B cell (primary cell): ENCODE measurements around the gene TACC3.
A peak's percentile ranks its signal among the peaks of the same experiment; 100 is the strongest.

ENCODE experiments used
- EZH2 ChIP-seq: IDR thresholded peaks from 2 replicates; pipeline ENCODE4 v1.6.1; 2012; ENCODE audit warnings: borderline replicate concordance, low read depth, mild to moderate bottlenecking, moderate library complexity, low read length; ENCODE audit not compliant: insufficient read depth, poor library complexity, severe bottlenecking
- TF ChIP-seq, protein P1 (sequence below): fragments of 200-600 bp; IDR thresholded peaks from one replicate; pipeline ENCODE4 v1.8.0; 2022; ENCODE audit warnings: antibody characterized with exemption, mild to moderate bottlenecking

GRCh38 chr4:1726146-1726934, 5.0 kb downstream of the TACC3 start:
- TF ChIP-seq, protein P1, sequence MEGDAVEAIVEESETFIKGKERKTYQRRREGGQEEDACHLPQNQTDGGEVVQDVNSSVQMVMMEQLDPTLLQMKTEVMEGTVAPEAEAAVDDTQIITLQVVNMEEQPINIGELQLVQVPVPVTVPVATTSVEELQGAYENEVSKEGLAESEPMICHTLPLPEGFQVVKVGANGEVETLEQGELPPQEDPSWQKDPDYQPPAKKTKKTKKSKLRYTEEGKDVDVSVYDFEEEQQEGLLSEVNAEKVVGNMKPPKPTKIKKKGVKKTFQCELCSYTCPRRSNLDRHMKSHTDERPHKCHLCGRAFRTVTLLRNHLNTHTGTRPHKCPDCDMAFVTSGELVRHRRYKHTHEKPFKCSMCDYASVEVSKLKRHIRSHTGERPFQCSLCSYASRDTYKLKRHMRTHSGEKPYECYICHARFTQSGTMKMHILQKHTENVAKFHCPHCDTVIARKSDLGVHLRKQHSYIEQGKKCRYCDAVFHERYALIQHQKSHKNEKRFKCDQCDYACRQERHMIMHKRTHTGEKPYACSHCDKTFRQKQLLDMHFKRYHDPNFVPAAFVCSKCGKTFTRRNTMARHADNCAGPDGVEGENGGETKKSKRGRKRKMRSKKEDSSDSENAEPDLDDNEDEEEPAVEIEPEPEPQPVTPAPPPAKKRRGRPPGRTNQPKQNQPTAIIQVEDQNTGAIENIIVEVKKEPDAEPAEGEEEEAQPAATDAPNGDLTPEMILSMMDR, result peak; percentile 90
- no peak for TF ChIP-seq EZH2
